Measurements from ENCODE around the gene VGLL4.

Gene VGLL4

DNA sequence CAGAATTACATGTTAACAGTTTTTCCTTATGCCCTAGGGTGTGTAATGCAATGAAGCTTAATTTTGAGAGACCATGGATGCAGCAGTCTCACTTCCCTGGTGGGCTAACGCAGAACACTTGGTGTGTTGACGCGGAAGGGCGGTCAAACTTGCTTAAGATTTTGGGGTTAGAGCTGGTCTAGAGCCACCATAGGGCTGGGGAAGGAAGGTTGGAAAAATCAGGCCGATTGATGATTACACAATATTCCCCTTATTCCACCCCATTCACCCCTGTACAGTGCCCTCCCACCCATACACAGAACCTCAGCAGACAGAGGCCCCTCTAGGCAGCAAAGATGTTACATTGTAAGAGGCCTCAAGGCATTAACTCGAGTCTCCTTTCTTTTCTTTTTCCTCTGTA lies 24.3 kb downstream of the VGLL4 start:
- no peak overlapping the region for H3K4me3 ChIP-seq (ENCODE audit: low read depth, low read length)
- TF ChIP-seq, protein P1, sequence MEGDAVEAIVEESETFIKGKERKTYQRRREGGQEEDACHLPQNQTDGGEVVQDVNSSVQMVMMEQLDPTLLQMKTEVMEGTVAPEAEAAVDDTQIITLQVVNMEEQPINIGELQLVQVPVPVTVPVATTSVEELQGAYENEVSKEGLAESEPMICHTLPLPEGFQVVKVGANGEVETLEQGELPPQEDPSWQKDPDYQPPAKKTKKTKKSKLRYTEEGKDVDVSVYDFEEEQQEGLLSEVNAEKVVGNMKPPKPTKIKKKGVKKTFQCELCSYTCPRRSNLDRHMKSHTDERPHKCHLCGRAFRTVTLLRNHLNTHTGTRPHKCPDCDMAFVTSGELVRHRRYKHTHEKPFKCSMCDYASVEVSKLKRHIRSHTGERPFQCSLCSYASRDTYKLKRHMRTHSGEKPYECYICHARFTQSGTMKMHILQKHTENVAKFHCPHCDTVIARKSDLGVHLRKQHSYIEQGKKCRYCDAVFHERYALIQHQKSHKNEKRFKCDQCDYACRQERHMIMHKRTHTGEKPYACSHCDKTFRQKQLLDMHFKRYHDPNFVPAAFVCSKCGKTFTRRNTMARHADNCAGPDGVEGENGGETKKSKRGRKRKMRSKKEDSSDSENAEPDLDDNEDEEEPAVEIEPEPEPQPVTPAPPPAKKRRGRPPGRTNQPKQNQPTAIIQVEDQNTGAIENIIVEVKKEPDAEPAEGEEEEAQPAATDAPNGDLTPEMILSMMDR (IDR thresholded peaks at IDR 0.05; ENCODE audit: low read depth, low read length) = no peak

DNA sequence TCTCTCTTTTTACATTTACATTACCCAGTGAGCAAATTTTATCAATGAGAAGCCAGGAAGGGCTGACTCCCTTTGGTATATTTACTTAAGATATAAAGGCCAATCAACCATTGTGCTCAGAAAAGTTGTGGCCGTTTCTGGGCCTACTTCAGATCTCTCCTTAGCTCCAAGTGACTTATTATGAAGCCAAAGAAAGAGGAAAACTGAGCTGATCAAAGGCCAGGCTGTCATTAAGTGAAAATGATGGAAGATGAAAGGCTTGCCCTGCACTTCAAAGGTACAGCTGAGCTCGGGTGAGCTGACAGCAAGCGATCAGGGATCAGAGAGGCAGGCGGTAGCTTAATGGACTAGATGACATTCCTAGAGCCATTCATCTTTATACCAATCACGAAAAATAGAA lies 24.8 kb downstream of the VGLL4 start:
- no peak overlapping the region for H3K4me3 ChIP-seq (ENCODE audit: low read depth, low read length)
- TF ChIP-seq, protein P1 (IDR thresholded peaks at IDR 0.05; ENCODE audit: low read depth, low read length) = no peak

DNA sequence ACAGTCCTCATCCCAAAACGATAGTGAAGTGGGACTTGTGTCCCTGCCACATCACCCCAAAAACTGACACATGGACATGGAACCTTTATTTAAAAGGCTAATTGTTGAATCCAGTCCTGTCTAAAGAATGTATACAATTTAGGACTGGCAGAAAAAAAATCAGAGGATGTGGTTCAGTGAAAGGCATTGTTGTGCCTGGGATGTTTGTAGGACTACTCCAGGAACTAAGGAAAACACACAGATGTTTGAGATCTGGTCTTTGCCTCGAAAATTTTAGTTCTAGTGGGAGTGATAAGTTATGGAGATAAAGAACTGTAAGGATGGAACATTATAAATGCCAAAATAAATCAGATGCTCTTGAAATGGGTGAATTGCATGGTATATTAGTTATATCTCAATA lies 27.2 kb downstream of the VGLL4 start:
- TF ChIP-seq, protein P1 (IDR thresholded peaks at IDR 0.05; ENCODE audit: low read depth, low read length) = no peak
- H3K4me3 ChIP-seq (ENCODE audit: low read depth, low read length) = no peak overlapping the region

DNA sequence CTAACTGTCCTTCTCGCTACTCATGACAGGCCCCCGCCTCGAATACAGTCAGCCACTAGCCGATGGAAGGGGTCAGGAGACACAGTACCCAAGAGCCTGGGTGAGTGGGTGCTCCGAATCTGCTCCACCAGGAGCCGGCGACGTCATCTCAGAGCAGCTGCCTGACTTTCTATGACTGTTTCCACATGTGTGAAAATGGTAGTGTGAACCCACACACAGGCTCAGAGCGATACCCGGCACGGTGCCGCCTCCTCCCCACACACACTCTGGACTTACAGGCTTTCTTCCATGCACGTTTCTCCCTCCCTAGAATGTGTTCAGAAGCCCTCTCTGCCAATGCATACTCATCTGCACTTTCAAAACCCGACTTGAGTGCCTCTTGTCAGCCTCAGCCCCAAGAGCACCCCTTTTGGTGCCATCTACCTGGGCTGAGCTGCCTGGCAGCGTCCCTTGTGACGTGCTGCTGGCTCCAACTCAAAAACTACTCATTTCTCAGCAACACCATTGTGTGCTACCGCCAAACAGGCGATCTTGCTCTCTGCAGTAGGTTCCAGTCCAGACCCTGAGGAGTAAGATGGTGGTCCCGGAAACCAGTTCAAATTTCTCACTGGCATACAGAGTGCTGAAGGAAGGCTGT lies 29.7 kb downstream of the VGLL4 start:
- H3K4me3 ChIP-seq (ENCODE audit: low read depth, low read length) = no peak overlapping the region
- TF ChIP-seq, protein P1 (IDR thresholded peaks at IDR 0.05; ENCODE audit: low read depth, low read length) = no peak

DNA sequence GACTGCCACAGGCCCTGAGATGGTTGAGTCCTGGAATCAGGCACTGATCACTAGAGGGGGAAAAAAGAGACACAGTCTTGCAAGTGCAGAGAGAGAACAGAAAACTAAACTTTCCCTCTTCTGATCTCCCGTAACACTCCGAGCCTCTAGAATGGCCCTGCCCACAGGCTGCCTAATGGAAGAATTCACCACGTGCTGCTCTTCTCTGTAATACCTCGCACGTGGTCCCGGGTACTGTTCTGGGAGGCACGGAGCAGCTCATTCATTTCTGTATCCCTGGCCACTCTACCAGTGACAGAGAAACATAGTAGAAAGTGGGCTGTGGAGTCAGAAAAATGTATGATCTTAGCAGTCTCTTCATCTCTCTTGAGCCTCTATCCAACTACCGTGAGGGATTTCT lies 30.4 kb downstream of the VGLL4 start:
- no peak overlapping the region for H3K4me3 ChIP-seq (ENCODE audit: low read depth, low read length)
- TF ChIP-seq, protein P1 (IDR thresholded peaks at IDR 0.05; ENCODE audit: low read depth, low read length) = no peak

DNA sequence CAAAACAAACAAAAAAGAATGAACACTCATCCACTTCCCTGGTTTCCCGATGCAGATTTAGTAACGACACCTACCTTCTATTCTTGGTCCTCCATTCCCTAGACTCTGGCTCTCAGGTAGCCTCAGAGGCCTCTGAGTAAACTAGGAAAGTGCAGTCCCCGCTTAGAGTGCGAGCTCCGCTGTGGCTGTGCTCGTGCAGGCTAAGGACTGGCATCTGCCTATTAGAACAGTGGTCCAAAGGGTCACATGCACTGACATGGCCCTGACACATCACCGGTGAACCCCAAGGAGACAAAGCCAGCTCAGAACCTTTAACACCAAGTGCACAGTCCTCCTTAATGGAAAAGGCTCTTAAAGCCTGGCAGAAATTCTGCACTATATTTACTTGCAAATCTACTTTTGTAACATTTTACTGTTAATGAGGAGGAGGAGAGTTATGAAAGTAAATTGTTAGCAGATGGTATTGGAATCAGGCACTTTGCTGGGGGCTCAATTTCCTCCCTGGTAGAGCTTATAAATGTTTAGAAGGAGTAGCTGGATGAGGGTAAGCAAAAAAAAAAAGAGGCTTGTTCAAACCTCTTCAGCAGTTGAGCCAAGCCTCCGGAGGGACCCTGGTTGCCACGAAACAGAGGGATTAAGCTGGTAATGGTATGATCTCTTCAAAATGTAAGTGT lies 31.1 kb downstream of the VGLL4 start:
- TF ChIP-seq, protein P1 (IDR thresholded peaks at IDR 0.05; ENCODE audit: low read depth, low read length) = no peak
- H3K4me3 ChIP-seq (ENCODE audit: low read depth, low read length) = no peak overlapping the region

DNA sequence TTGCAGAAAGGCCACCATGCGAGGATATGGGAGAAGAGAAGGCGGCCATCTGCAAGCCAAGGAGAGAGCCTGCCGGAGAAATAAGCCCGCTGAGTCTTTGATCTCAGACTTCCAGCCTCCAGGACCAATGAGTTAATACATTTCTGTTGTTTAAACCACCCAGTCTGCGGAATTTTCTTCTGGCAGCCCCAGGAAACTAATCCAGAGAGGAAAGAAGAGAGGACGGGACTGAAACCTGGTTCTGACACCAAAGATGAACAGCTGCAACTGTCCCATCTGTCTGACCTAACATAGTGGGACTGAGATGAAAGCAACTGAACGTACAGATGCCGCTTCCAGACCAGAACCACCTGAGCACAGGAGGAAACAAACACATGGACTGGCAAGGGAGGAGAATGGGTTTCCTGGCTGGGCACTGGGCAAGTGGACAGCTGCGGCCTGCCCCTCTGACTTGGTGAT lies 32.3 kb downstream of the VGLL4 start:
- no peak overlapping the region for H3K4me3 ChIP-seq (ENCODE audit: low read depth, low read length)
- TF ChIP-seq, protein P1 (IDR thresholded peaks at IDR 0.05; ENCODE audit: low read depth, low read length) = no peak
